OCI-LY7 (cell line): ENCODE data around the gene DCPS.

Experiments used
- CTCF ChIP-seq: fragments of 200-600 bp; sonication (generic); conservative IDR thresholded peaks from 2 replicates; pipeline ENCODE4 v1.5.1; 2014; ENCODE audit warnings: mild to moderate bottlenecking, antibody characterized with exemption, low read length, moderate library complexity, mixed read lengths
- EZH2phosphoT487 ChIP-seq: fragments of 200-600 bp; sonication (generic); IDR thresholded peaks from 2 replicates; pipeline ENCODE4 v1.6.1; 2018; ENCODE audit warnings: low read depth, borderline replicate concordance, mild to moderate bottlenecking, mixed run types, antibody characterized with exemption, low read length, moderate library complexity, mixed read lengths

GRCh38 chr11:126305699-126306098 is 1.8 kb downstream of the DCPS start:
- TF ChIP-seq CTCF (no peak), EZH2phosphoT487 (no peak)
